Esophagus squamous epithelium (tissue), 4 donors: ENCODE measurements around the gene DENND4C.

Experiments
- POLR2A ChIP-seq, 4 donors: fragments of 450-650 bp; IDR thresholded peaks; one replicate each; pipeline ENCODE4 v1.6.1; 2017; ENCODE audit warnings: antibody characterized with exemption in 4 of 4, mild to moderate bottlenecking in 4 of 4, moderate library complexity in 3 of 4
- TF ChIP-seq, protein P1 (sequence below), 6 experiments: fragments of 450-650 bp in 4 of 6; fragments of 200-600 bp in 2 of 6; sonication (generic) in 2 of 6; IDR thresholded peaks; one replicate each; pipeline ENCODE4 v1.5.1; 2016 to 2019; ENCODE audit warnings: antibody characterized with exemption in 6 of 6, mild to moderate bottlenecking in 4 of 6, moderate library complexity in 4 of 6

DNA sequence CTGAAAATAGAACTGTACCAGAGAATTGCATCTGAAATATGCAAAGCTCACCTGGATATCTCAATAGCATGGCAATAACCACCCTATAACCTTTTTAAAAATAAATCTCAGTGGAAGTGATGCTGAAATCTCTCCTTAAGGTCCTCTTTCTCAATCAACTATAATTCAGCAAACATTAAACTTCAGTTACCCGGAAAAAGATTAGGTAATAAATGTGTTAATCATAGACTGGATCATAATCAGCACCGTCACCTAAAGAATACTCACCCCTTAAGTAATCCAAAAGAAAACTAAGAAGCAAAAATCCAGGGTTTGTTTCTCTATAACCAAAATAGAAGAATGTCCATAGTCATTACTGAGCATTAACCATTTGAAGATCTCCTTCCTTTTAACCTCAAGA lies 44.3 kb upstream of the DENND4C start:
- TF ChIP-seq, protein P1, sequence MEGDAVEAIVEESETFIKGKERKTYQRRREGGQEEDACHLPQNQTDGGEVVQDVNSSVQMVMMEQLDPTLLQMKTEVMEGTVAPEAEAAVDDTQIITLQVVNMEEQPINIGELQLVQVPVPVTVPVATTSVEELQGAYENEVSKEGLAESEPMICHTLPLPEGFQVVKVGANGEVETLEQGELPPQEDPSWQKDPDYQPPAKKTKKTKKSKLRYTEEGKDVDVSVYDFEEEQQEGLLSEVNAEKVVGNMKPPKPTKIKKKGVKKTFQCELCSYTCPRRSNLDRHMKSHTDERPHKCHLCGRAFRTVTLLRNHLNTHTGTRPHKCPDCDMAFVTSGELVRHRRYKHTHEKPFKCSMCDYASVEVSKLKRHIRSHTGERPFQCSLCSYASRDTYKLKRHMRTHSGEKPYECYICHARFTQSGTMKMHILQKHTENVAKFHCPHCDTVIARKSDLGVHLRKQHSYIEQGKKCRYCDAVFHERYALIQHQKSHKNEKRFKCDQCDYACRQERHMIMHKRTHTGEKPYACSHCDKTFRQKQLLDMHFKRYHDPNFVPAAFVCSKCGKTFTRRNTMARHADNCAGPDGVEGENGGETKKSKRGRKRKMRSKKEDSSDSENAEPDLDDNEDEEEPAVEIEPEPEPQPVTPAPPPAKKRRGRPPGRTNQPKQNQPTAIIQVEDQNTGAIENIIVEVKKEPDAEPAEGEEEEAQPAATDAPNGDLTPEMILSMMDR (IDR thresholded peaks at IDR 0.05), result no peak
- no peak for TF ChIP-seq POLR2A (IDR thresholded peaks at IDR 0.05)
